Vagina (tissue), 2 donors: ENCODE data around the gene CACNG8.

ENCODE experiments used
- POLR2A ChIP-seq, 2 donors: fragments of 450-650 bp; IDR thresholded peaks; one replicate each; pipeline ENCODE4 v1.6.1; 2017; ENCODE audit warnings: antibody characterized with exemption in 2 of 2, mild to moderate bottlenecking in 2 of 2, moderate library complexity in 2 of 2
- TF ChIP-seq, protein P1 (sequence below), 3 experiments: fragments of 450-650 bp in 2 of 3; fragments of 200-600 bp in 1 of 3; sonication (generic) in 1 of 3; IDR thresholded peaks; one replicate each; pipeline ENCODE4 v1.5.1; 2017 to 2019; ENCODE audit warnings: antibody characterized with exemption in 3 of 3, mild to moderate bottlenecking in 2 of 3, moderate library complexity in 2 of 3

- TF ChIP-seq POLR2A (IDR thresholded peaks at IDR 0.05) = no peak
- TF ChIP-seq, protein P1, sequence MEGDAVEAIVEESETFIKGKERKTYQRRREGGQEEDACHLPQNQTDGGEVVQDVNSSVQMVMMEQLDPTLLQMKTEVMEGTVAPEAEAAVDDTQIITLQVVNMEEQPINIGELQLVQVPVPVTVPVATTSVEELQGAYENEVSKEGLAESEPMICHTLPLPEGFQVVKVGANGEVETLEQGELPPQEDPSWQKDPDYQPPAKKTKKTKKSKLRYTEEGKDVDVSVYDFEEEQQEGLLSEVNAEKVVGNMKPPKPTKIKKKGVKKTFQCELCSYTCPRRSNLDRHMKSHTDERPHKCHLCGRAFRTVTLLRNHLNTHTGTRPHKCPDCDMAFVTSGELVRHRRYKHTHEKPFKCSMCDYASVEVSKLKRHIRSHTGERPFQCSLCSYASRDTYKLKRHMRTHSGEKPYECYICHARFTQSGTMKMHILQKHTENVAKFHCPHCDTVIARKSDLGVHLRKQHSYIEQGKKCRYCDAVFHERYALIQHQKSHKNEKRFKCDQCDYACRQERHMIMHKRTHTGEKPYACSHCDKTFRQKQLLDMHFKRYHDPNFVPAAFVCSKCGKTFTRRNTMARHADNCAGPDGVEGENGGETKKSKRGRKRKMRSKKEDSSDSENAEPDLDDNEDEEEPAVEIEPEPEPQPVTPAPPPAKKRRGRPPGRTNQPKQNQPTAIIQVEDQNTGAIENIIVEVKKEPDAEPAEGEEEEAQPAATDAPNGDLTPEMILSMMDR (IDR thresholded peaks at IDR 0.05) = no peak
Measured at GRCh38 chr19:53993448-53993847, 30.7 kb downstream of the CACNG8 start.
